Glutamatergic neuron (in vitro differentiated cells): ENCODE results near the gene NPPA. TPM values are rescaled to one million over a fixed set of nuclear protein-coding genes. Genes with fewer than 3 reads are reported as not detected.

Experiments used
- DNase-seq: peaks from one replicate; pipeline ENCODE4 v3.0.0; 2022
- H3K27ac Mint-ChIP-seq: one replicate; pipeline ENCODE4 v1.8.0; 2020; ENCODE audit warnings: mild to moderate bottlenecking, mixed read lengths, inconsistent platforms; ENCODE audit not compliant: unreplicated experiment
- H3K27me3 Mint-ChIP-seq: one replicate; pipeline ENCODE4 v1.8.0; 2020; ENCODE audit warnings: mild to moderate bottlenecking, moderate library complexity, mixed read lengths, inconsistent platforms; ENCODE audit not compliant: unreplicated experiment
- H3K36me3 Mint-ChIP-seq: one replicate; pipeline ENCODE4 v1.8.0; 2020; ENCODE audit warnings: mild to moderate bottlenecking, mixed read lengths, inconsistent platforms; ENCODE audit not compliant: unreplicated experiment
- H3K4me1 Mint-ChIP-seq: one replicate; pipeline ENCODE4 v1.8.0; 2020; ENCODE audit warnings: mild to moderate bottlenecking, low read depth, mixed read lengths, inconsistent platforms; ENCODE audit not compliant: unreplicated experiment
- H3K4me3 Mint-ChIP-seq: one replicate; pipeline ENCODE4 v1.8.0; 2020; ENCODE audit warnings: mild to moderate bottlenecking, mixed read lengths, inconsistent platforms; ENCODE audit not compliant: unreplicated experiment
- H3K9me3 Mint-ChIP-seq: one replicate; pipeline ENCODE4 v1.8.0; 2020; ENCODE audit warnings: mild to moderate bottlenecking, moderate library complexity, mixed read lengths, inconsistent platforms; ENCODE audit not compliant: unreplicated experiment
- total RNA-seq: library from RNA; stranded (reverse); fragmentation: NEBNext Ultra II Directional; extraction: Animal tissue kit (Norgen Biotek cat#: 25700); gene quantifications from one replicate; pipeline ENCODE4 v1.2.1, GENCODE V29; 2021; ENCODE audit not compliant: unreplicated experiment
- TF ChIP-seq, protein P1 (sequence below): fragments of 200-600 bp; sonication (generic); IDR thresholded peaks from one replicate; pipeline ENCODE4 v1.5.0; 2021; ENCODE audit not compliant: partially characterized antibody, unreplicated experiment

Gene NPPA
- total RNA-seq, 1 donor from 2014 or later: not detected

DNA sequence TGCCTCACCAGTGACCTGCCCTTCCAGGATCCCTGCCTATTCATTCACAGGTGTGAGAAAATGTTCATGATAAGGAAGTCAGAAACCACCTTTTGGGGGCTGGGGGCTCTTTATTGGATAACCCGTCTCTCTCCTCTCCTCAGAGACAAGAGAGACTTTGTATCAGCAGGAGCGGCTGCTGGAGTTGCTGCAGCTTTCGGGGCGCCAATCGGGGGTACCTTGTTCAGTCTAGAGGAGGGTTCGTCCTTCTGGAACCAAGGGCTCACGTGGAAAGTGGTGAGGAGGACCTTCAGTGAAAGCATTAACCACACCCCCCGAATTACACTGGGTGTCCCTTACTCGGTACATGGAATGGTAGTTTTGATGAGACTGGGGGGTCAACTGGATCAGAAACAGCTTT is 20.6 kb downstream of the NPPA start:
- no peak overlapping the region for H3K4me3 Mint-ChIP-seq
- peaks cover 1% of the 10 kb centered on the region for H3K9me3 Mint-ChIP-seq
- H3K36me3 Mint-ChIP-seq: no peaks in the 10 kb centered on the region
- TF ChIP-seq, protein P1, sequence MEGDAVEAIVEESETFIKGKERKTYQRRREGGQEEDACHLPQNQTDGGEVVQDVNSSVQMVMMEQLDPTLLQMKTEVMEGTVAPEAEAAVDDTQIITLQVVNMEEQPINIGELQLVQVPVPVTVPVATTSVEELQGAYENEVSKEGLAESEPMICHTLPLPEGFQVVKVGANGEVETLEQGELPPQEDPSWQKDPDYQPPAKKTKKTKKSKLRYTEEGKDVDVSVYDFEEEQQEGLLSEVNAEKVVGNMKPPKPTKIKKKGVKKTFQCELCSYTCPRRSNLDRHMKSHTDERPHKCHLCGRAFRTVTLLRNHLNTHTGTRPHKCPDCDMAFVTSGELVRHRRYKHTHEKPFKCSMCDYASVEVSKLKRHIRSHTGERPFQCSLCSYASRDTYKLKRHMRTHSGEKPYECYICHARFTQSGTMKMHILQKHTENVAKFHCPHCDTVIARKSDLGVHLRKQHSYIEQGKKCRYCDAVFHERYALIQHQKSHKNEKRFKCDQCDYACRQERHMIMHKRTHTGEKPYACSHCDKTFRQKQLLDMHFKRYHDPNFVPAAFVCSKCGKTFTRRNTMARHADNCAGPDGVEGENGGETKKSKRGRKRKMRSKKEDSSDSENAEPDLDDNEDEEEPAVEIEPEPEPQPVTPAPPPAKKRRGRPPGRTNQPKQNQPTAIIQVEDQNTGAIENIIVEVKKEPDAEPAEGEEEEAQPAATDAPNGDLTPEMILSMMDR: no peak
- no peak for DNase-seq
- H3K4me1 Mint-ChIP-seq: no peaks in the 10 kb centered on the region
- H3K27me3 Mint-ChIP-seq: peaks cover 2% of the 10 kb centered on the region
- H3K27ac Mint-ChIP-seq: no peak overlapping the region

DNA sequence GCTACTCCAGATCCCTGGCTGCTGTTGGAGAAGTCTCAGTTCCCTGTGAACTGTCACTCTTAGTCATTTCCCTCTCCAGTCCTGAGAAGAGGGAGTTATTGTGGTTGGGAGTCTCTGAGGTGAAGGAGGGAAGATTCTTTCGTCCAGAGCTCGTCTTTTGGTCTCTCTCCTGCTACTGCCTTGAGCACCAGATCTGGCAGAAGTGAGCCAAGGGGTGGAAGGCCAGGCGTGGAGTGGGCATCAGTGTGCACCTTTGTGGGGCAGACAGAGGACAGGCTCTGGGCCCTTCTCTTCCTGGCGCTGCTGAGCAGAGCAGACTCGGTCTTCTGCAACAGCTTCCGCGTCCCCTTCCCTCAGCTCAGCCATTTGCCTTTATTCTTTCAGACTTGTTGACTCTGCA is 22.5 kb downstream of the NPPA start:
- TF ChIP-seq, protein P1: no peak
- H3K9me3 Mint-ChIP-seq: peaks cover 1% of the 10 kb centered on the region
- no peaks in the 10 kb centered on the region for H3K36me3 Mint-ChIP-seq
- H3K27me3 Mint-ChIP-seq: peaks cover 2% of the 10 kb centered on the region
- H3K4me1 Mint-ChIP-seq: no peaks in the 10 kb centered on the region
- no peak for DNase-seq
- H3K4me3 Mint-ChIP-seq: no peak overlapping the region
- H3K27ac Mint-ChIP-seq: no peak overlapping the region

DNA sequence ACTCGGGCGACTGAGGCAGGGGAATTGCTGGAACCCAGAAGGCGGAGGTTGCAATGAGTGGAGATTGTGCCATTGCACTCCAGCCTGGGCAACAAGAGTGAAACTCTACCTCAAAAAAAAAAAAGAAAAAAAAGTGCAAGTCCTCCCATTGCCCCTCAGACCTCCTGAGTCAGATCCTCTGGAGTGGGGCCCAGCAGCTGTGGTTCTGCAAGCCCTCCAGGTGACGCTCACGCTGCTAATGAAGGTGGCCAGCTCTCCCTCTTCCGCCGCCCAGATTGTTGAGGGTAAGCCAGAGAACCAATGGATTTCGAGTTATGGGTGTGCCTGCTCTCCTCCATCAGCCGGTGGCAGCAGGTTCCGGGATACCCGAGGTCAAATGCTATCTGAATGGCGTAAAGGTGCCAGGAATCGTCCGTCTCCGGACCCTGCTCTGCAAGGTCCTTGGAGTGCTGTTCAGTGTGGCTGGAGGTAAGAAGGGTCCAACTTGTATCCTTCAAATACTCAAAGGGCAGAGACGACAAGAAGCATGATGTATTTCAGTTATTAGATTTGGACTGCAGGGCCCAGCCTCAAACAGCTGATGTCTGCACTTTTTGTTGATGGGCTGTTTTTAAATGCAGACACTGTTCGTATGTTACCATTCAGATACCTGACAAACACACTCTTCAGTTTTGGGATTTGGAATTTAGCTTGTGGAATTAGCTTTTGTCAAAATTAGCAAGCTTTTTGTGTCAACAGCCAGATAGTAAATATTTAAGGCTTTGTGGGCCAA is 24.0 kb downstream of the NPPA start:
- H3K27ac Mint-ChIP-seq: peak overlapping the region; percentile 43
- H3K4me3 Mint-ChIP-seq: no peak overlapping the region
- peaks cover 2% of the 10 kb centered on the region for H3K27me3 Mint-ChIP-seq
- TF ChIP-seq, protein P1: no peak
- peaks cover 1% of the 10 kb centered on the region for H3K9me3 Mint-ChIP-seq
- no peak for DNase-seq
- peaks cover 6% of the 10 kb centered on the region for H3K36me3 Mint-ChIP-seq
- H3K4me1 Mint-ChIP-seq: no peaks in the 10 kb centered on the region

DNA sequence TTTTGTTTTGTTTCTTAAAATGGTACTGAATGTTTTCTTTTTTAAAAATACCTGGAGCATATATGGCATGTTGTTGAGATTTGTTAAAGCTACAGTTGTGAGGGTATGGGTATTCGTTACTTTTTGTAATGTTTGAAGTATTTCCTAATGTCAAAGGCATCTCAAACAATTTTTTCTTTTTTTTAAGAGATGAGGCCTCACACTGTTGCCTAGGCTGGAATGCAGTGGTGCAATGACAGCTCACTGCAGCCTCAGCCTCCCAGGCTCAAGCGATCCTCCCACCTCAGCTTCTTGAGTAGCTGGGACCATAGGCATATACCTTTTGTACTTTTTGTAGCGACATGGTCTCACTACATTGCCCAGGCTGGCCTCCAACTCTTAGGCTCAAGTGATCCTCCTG is 25.5 kb downstream of the NPPA start:
- Mint-ChIP-seq H3K27me3 (no peaks in the 10 kb centered on the region), H3K4me3 (no peak overlapping the region), H3K9me3 (peaks cover 1% of the 10 kb centered on the region), H3K36me3 (peaks cover 6% of the 10 kb centered on the region), H3K27ac (no peak overlapping the region), H3K4me1 (no peaks in the 10 kb centered on the region)
- no peak for DNase-seq
- TF ChIP-seq, protein P1: no peak

DNA sequence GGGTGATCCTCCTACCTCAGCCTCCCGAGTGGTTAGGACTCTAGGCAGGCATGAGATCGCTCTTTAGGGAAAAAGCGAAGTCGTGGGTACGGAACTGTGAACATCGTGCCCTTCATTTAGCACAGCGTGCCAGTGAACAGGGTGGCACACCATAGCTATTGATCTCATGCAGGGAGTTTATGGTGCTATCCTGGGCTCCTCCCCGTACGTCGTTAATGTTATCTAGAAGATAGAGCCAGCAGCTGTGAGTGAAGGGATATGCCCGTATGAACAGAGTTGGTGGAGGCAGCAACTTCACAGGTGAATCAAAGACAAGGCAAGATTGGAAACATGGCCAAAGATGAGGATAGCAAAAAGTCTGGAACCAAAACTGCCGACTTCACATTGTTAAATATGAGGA is 30.4 kb downstream of the NPPA start:
- Mint-ChIP-seq H3K9me3 (peaks cover 2% of the 10 kb centered on the region), H3K36me3 (peaks cover 6% of the 10 kb centered on the region), H3K4me3 (no peak overlapping the region), H3K27me3 (no peaks in the 10 kb centered on the region), H3K4me1 (no peaks in the 10 kb centered on the region), H3K27ac (no peak overlapping the region)
- TF ChIP-seq, protein P1: no peak
- DNase-seq: no peak
